ENCODE measurements around the gene DIPK2B. TPM values are rescaled to one million over a fixed set of nuclear protein-coding genes. Genes with fewer than 3 reads are reported as not detected.

The DIPK2B gene
- total RNA-seq, 1 experiment from 2014 or later: not detected

DNA sequence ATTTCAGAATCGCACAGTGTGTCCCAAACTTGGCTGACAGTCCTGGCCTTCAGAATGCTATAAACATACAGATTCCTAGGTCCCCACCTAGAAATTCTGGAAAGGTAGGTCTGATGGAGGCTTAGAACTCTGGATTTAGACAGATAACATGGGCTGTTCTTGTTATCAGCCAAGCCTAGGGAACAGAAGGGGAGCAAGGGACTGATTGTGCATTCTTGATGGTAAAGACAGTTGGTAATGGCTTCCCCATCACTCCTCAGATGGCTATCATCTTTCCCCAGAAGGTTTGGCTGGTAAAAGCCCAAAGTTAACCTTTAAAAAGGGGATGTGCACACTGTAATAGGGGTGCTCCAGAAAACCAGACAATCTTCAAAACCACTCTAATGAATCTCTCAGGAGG is 35.7 kb downstream of the DIPK2B start:
- DNase-seq (ENCODE audit: extremely low read depth, low read depth): no peak

DNA sequence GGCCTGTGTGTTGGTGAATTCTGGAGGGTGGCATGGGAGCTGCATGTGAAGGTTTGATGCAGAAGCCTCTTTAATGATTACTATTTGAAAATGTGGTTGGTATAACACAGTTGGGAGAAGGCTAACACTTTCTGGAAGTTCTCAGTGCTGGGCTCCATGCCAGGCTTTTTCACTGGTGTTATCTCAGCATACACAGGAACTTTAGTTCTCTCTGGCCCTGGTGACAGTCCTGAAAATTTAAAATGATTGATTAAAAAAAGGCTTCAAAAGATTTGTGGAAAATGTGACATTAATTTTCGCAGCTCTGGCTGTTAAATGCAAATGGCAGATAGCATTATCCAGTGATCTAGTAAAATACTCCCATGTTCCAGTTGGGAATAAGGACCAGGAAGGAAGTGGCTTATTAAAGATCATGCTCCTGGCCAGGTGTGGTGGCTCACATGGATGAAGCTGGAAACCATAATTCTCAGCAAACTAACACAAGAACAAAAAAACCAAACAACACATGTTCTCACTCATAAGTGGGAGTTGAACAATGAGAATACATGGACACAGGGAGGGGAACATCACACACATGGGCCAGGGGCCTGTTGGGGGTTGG is 36.6 kb downstream of the DIPK2B start:
- no peak for DNase-seq (ENCODE audit: extremely low read depth, low read depth)

GRCh38 chrX:45157647-45158046 is 43.0 kb downstream of the DIPK2B start:
- no peak for DNase-seq (ENCODE audit: extremely low read depth, low read depth)

GRCh38 chrX:45154462-45154861 is 46.2 kb downstream of the DIPK2B start:
- no peak for DNase-seq (ENCODE audit: extremely low read depth, low read depth)

GRCh38 chrX:45154033-45154360 is 46.7 kb downstream of the DIPK2B start:
- DNase-seq (ENCODE audit: extremely low read depth, low read depth): no peak

All from NCI-H460 (cell line).